Neural progenitor cell (in vitro differentiated cells): ENCODE results near the gene URB1. TPM values are rescaled to one million over a fixed set of nuclear protein-coding genes. Genes with fewer than 3 reads are reported as not detected.

Source experiments
- DNase-seq: peaks from one replicate; pipeline ENCODE4 v3.0.0-alpha.2; 2016; ENCODE audit warnings: low spot score
- H2AFZ ChIP-seq: fragments of 200-600 bp; sonication (generic); replicated peaks from 2 replicates; pipeline ENCODE4 v1.6.1; 2016; ENCODE audit warnings: antibody characterized with exemption
- H3F3A ChIP-seq: fragments of 200-600 bp; sonication (generic); 2 replicates; pipeline ENCODE4 v1.6.1; 2016; ENCODE audit warnings: antibody characterized with exemption, low read depth
- H3K27ac ChIP-seq: fragments of 200-600 bp; sonication (generic); 2 replicates; pipeline ENCODE4 v1.5.1; 2016; ENCODE audit warnings: mild to moderate bottlenecking
- H3K27me3 ChIP-seq: fragments of 200-600 bp; sonication (generic); 2 replicates; pipeline ENCODE4 v1.6.1; 2016; ENCODE audit warnings: mild to moderate bottlenecking, moderate library complexity
- H3K36me3 ChIP-seq: fragments of 200-600 bp; sonication (generic); 2 replicates; pipeline ENCODE4 v1.5.1; 2016
- H3K4me1 ChIP-seq: fragments of 200-600 bp; sonication (generic); 2 replicates; pipeline ENCODE4 v1.6.1; 2016; ENCODE audit warnings: mixed run types
- H3K4me2 ChIP-seq: fragments of 200-600 bp; sonication (generic); 2 replicates; pipeline ENCODE4 v1.6.1; 2016
- H3K4me3 ChIP-seq: fragments of 200-600 bp; sonication (generic); 2 replicates; pipeline ENCODE4 v1.5.1; 2016
- H3K79me2 ChIP-seq: fragments of 200-600 bp; sonication (generic); 2 replicates; pipeline ENCODE4 v1.6.1; 2016; ENCODE audit warnings: low read depth
- H3K9ac ChIP-seq: fragments of 200-600 bp; sonication (generic); 2 replicates; pipeline ENCODE4 v1.6.1; 2016
- H3K9me3 ChIP-seq: fragments of 200-600 bp; sonication (generic); 2 replicates; pipeline ENCODE4 v1.5.1; 2016; ENCODE audit warnings: low read depth
- H4K20me1 ChIP-seq: fragments of 200-600 bp; sonication (generic); 2 replicates; pipeline ENCODE4 v1.6.1; 2016; ENCODE audit warnings: low read depth
- H3K27ac Mint-ChIP-seq: 3 replicates; pipeline ENCODE4 v1.8.0; 2021; ENCODE audit warnings: mixed read lengths
- H3K27me3 Mint-ChIP-seq: 2 replicates; pipeline ENCODE4 v1.8.0; 2022; ENCODE audit warnings: low read depth, mild to moderate bottlenecking, inconsistent platforms, moderate library complexity, mixed read lengths; ENCODE audit not compliant: insufficient read depth
- H3K36me3 Mint-ChIP-seq: 3 replicates; pipeline ENCODE4 v1.8.0; 2021; ENCODE audit warnings: mixed read lengths
- H3K4me1 Mint-ChIP-seq: 3 replicates; pipeline ENCODE4 v1.8.0; 2021; ENCODE audit warnings: mixed read lengths
- H3K4me3 Mint-ChIP-seq: 3 replicates; pipeline ENCODE4 v1.8.0; 2021; ENCODE audit warnings: mild to moderate bottlenecking, moderate library complexity, mixed read lengths
- H3K9me3 Mint-ChIP-seq: 3 replicates; pipeline ENCODE4 v1.8.0; 2020; ENCODE audit warnings: mixed read lengths
- EZH2 ChIP-seq: fragments of 200-600 bp; sonication (generic); IDR thresholded peaks from 2 replicates; pipeline ENCODE4 v1.6.1; 2017; ENCODE audit warnings: antibody characterized with exemption, mild to moderate bottlenecking, moderate library complexity
- EZH2phosphoT487 ChIP-seq: fragments of 200-600 bp; sonication (generic); IDR thresholded peaks from 2 replicates; pipeline ENCODE4 v1.6.1; 2017; ENCODE audit warnings: antibody characterized with exemption
- total RNA-seq: library from RNA; depleted of rRNA; stranded (reverse); fragments of >200 nt; gene quantifications from 2 replicates; pipeline ENCODE4 v1.2.3, GENCODE V29; 2015; ENCODE audit warnings: low replicate concordance
- TF ChIP-seq, protein P1 (sequence below): fragments of 200-600 bp; sonication (generic); IDR thresholded peaks from 2 replicates; pipeline ENCODE4 v1.5.1; 2017; ENCODE audit warnings: antibody characterized with exemption, mild to moderate bottlenecking

Gene URB1
- total RNA-seq, 1 donor from 2014 or later: 7.7 TPM

DNA sequence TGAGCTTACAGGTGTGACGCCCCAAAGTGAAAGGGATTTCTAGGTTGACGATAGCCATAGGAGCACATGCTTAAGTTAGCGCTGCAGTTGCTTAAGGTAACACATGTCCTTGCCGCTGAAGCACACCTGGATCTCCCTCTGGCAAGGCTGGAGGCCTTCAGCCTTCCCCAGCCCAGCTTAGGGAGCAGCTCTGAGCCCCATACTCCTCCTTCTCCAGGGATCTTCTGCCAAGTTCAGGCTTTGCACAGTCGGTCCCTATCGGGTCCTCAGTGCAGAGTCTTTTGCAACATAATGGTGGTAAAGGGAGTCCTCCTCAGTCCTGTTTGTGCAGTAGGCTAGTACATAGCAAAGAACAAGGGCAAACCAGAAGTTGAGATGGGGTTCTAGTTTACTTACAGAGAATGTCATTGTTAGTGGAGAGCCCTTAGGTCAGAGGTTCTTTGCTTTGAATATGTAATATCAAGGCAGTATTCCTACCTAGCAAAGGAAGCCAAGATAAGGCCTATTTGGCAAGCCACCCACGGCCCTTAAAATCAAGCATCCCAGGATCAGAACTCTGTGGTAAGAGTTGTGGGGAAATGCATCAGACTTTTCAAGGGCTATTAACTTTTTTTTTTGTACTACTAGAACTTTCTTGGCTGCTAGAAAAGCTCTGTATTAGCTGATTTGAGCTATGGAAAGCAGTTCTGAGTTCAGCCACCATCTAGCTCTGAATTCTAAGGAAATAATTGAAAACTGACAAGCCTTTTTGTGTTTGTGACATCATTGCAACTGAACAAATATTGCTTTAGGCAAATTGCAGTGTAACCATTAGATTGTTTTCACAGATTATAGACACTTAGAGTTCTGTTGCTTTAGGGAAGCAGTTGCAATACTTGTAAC, 21.1 kb upstream of the URB1 start:
- H3K36me3 Mint-ChIP-seq: no peaks in the 10 kb centered on the region
- Histone ChIP-seq H3K36me3 (no peaks in the 10 kb centered on the region), H3K79me2 (no peaks in the 10 kb centered on the region), H3K27me3 (peaks cover 69% of the 10 kb centered on the region), H3K4me3 (no peak overlapping the region), H4K20me1 (peaks cover 4% of the 10 kb centered on the region), H3K9ac (no peak overlapping the region), H2AFZ (no peak overlapping the region), H3K27ac (no peak overlapping the region), H3F3A (peaks cover 50% of the 10 kb centered on the region), H3K9me3 (no peaks in the 10 kb centered on the region), H3K4me1 (peaks cover 37% of the 10 kb centered on the region), H3K4me2 (no peak overlapping the region)
- no peak for DNase-seq
- H3K9me3 Mint-ChIP-seq: no peaks in the 10 kb centered on the region
- peaks cover 43% of the 10 kb centered on the region for H3K27me3 Mint-ChIP-seq
- H3K27ac Mint-ChIP-seq: no peak overlapping the region
- peak overlapping the region; percentile 82 for H3K4me3 Mint-ChIP-seq
- TF ChIP-seq EZH2phosphoT487 (no peak), EZH2 (no peak)
- TF ChIP-seq, protein P1, sequence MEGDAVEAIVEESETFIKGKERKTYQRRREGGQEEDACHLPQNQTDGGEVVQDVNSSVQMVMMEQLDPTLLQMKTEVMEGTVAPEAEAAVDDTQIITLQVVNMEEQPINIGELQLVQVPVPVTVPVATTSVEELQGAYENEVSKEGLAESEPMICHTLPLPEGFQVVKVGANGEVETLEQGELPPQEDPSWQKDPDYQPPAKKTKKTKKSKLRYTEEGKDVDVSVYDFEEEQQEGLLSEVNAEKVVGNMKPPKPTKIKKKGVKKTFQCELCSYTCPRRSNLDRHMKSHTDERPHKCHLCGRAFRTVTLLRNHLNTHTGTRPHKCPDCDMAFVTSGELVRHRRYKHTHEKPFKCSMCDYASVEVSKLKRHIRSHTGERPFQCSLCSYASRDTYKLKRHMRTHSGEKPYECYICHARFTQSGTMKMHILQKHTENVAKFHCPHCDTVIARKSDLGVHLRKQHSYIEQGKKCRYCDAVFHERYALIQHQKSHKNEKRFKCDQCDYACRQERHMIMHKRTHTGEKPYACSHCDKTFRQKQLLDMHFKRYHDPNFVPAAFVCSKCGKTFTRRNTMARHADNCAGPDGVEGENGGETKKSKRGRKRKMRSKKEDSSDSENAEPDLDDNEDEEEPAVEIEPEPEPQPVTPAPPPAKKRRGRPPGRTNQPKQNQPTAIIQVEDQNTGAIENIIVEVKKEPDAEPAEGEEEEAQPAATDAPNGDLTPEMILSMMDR: no peak
- H3K4me1 Mint-ChIP-seq: peaks cover 32% of the 10 kb centered on the region

DNA sequence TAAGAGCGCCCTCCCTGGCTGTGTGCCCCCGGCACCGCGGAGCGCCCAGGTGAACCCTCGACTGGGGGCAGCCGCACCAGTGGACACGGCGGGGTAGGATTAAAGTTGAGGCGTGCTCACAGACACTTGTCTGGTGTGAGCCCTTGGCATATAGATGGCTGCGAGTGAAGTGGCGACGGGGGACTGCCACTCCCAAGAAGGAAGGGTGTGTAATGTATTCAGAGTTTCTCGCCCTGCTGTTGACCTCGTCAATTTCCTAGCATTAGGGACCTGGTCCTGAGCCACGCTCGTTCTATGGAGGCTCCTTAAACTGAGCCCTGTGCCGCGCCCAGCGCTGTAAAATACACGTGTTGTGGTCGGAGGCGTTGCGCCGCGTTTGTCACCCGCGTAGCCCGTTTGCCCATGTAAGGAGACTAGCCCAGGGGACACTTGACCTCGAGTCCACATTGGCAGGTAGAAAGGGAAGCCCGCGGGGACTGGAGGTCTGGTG, 20.2 kb upstream of the URB1 start:
- no peak overlapping the region for H3K27ac ChIP-seq
- TF ChIP-seq EZH2phosphoT487: peak; percentile 85
- TF ChIP-seq, protein P1: peak; percentile 23
- TF ChIP-seq EZH2: no peak

DNA sequence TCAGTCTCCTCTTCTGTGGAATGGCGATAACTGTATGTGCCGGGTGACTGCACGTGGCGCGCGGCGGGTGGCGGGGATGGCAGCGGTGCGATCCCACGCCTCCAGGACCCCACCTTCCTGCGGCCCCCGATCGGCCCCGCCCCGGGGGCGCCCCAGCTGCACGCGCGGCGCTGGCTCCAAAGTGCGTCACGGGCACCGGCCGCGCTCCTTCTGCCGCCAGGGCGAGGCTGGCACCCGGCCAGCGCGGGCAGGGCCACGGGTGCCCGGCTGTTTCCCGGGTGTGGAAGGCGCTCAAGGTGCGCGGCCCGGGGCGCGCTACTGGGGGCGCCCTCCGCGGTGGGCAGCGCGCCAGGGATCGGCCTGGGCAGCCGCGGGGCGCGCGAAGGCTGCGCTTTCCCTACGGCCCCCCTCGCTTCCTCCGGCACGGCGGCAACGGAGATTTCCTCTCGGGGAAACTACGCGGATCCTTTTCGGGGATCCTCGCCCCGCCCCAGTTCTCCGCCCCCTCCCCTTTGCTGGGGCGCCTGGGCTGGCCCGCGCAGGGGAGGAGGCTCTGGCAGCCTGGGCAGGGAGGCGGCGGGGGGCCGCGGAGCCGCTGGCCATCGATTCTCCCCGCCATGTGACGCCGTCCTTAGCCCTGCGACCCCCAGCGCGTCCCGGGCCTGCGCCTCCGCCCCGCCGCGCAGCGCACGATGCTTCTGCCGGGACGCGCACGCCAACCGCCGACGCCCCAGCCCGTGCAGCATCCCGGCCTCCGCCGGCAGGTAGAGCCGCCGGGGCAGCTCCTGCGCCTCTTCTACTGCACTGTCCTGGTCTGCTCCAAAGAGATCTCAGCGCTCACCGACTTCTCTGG, 19.6 kb upstream of the URB1 start, which contains the start of gene EVA1C:
TSS of gene EVA1C (plus strand) at position 545 of the 853 bp plus-strand sequence. CDS start at position 693, 148 bp downstream.
- Histone ChIP-seq H3K27ac (no peak within 1 kb of the TSS), H3K27me3 (peaks cover 80% of the 10 kb centered on the region), H2AFZ (peak within 1 kb of the TSS; percentile 91)

More for the DNA sequence above, 20.2 kb upstream of the URB1 start:
- Mint-ChIP-seq H3K36me3 (no peaks in the 10 kb centered on the region), H3K9me3 (no peaks in the 10 kb centered on the region), H3K4me3 (peak overlapping the region; percentile 82), H3K27ac (no peak overlapping the region), H3K27me3 (peaks cover 45% of the 10 kb centered on the region), H3K4me1 (peaks cover 32% of the 10 kb centered on the region)
- Histone ChIP-seq H3K79me2 (no peaks in the 10 kb centered on the region), H3K27me3 (peaks cover 78% of the 10 kb centered on the region), H3K4me2 (peak overlapping the region; percentile 99), H3K4me3 (peak overlapping the region; percentile 56), H3K36me3 (no peaks in the 10 kb centered on the region), H4K20me1 (peaks cover 4% of the 10 kb centered on the region), H3K9ac (no peak overlapping the region), H3K9me3 (no peaks in the 10 kb centered on the region), H2AFZ (peak overlapping the region; percentile 91), H3F3A (peaks cover 50% of the 10 kb centered on the region), H3K4me1 (peaks cover 37% of the 10 kb centered on the region)
- DNase-seq: no peak

More for the DNA sequence above, 19.6 kb upstream of the URB1 start, which contains the start of gene EVA1C:
- Histone ChIP-seq H4K20me1 (peaks cover 4% of the 10 kb centered on the region), H3K4me3 (peak within 1 kb of the TSS; percentile 56), H3F3A (peaks cover 50% of the 10 kb centered on the region), H3K79me2 (no peaks in the 10 kb centered on the region), H3K9ac (no peak within 1 kb of the TSS), H3K4me2 (peak within 1 kb of the TSS; percentile 99), H3K36me3 (no peaks in the 10 kb centered on the region), H3K9me3 (no peaks in the 10 kb centered on the region), H3K4me1 (peaks cover 37% of the 10 kb centered on the region)
- H3K4me3 Mint-ChIP-seq: peak within 1 kb of the TSS; percentile 82
- no peaks in the 10 kb centered on the region for H3K9me3 Mint-ChIP-seq
- peak; percentile 9 for TF ChIP-seq EZH2phosphoT487
- TF ChIP-seq, protein P1: peak; percentile 4
- peak; percentile 85 for TF ChIP-seq EZH2
- peak; percentile 63 for DNase-seq
- H3K27ac Mint-ChIP-seq: no peak within 1 kb of the TSS
- peaks cover 30% of the 10 kb centered on the region for H3K4me1 Mint-ChIP-seq
- no peaks in the 10 kb centered on the region for H3K36me3 Mint-ChIP-seq
- H3K27me3 Mint-ChIP-seq: peaks cover 45% of the 10 kb centered on the region
